Bladder microvascular endothelial cell (primary cell): Measurements from ENCODE around the gene EPM2A. TPM values are rescaled to one million over a fixed set of nuclear protein-coding genes. Genes with fewer than 3 reads are reported as not detected.

Source experiments
- total RNA-seq: library from RNA; depleted of rRNA; stranded (reverse); fragments of >200 nt; gene quantifications from 2 replicates; pipeline ENCODE4 v1.2.3, GENCODE V29; 2014

EPM2A gene
- total RNA-seq: 2.8 and 7.0 TPM in 2 replicates

DNA sequence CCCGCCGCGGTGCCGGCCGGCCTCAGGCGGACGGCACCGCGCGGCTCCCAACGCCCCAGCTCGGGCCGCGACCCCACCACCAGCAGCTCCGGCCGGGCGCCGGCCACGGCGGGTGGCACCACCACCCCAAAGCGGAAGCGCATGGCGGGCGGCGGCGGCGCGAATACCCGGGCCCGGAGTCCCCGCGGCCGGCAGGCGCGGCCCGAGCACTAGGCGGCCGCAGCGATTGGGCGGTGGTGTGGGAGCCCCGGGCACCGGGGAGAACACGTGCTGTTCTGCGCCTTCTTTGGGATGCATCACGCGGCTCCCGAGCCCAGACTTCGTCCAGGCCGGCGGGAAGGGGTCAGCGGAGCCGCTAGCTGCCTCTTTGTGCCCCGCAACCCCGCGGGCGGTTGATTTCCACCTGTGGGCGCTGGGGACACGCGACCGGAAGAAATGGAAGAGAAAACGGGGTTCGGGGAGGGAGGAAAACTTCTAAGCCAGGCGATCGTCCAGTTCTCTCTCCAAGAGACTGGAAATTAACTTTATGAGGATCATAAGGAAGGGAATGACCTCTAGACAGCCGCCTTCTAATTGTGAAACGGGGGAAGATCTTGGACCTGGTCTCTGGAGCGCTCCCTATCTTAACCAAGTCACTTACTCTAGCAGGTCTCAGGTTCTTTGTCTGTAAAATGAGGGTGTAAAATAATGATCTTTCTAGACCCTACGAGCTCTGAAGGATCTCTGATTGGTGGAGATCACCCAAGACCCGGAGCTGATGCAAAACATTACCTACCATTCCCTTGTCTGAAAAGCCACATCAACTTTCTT is at the start of gene EPM2A:
Gene EPM2A, minus strand, starts transcription at position 165 of the 810 bp plus-strand sequence. Its CDS starts 22 bp downstream, at position 143.

Other genes with a start within 250 kb of the EPM2A start
- gene FBXO30, start 79.3 kb upstream of the EPM2A start, total RNA-seq: 8.3 and 18.9 TPM in 2 replicates
- 8.4 and 24.3 TPM in 2 replicates for gene SHPRH, start 228.8 kb upstream of the EPM2A start, total RNA-seq